Measurements from ENCODE around the gene ANO8.

- no peak for TF ChIP-seq CTCF (conservative IDR thresholded peaks at IDR 0.05; ENCODE audit: low read depth, low read length)
- TF ChIP-seq EZH2 (IDR thresholded peaks at IDR 0.05; ENCODE audit: borderline replicate concordance, low read depth, low read length, poor library complexity, severe bottlenecking): no peak
These were observed 45.9 kb upstream of the ANO8 start for GRCh38 chr19:17380426-17381138.
